ENCODE data around the gene MYO1A. TPM values are rescaled to one million over a fixed set of nuclear protein-coding genes. Genes with fewer than 3 reads are reported as not detected.

Gene MYO1A
- total and polyA plus RNA-seq, 2 of the 13 experiments (the other 11 are each of a cell fraction or from before 2014, with no cell fraction given): 5.3 to 6.0 TPM

- no peaks in the 10 kb centered on the region for H3K79me2 ChIP-seq (ENCODE audit: insufficient read depth, low read length)
- H3K9me3 ChIP-seq (ENCODE audit: low read length): no peaks in the 10 kb centered on the region
- H3K4me1 ChIP-seq (ENCODE audit: insufficient read depth, low read length): peaks cover 10% of the 10 kb centered on the region; the same call in 1 of the 2 replicates
- H3K9ac ChIP-seq (ENCODE audit: insufficient read depth, low read depth, low read length): no peak overlapping the region
- in situ Hi-C loops (cut with HindIII; ENCODE audit: extremely low pct_ligation_motif_present, low pct_unique_long_range_greater_than_20kb) (loop anchor here (5.0 kb wide), 3 partner anchors 40 to 230 kb away; no protein-coding TSS in a partner anchor), intact Hi-C loops (cut with micrococcal nuclease; ENCODE audit: unreplicated experiment) (loop anchor here (1.0 to 5.0 kb wide), 3 partner anchors 40 to 225 kb away; partner anchors contain the start of gene HSD17B6)
- H3K36me3 ChIP-seq (replicated peaks in 1 of 2; ENCODE audit: control insufficient read depth in 1 of 2, insufficient read depth in 2 of 2, low read length in 2 of 2): no peaks in the 10 kb centered on the region
- no peaks in the 10 kb centered on the region; a peak in 1 of 5 replicates for H3K27me3 ChIP-seq (ENCODE audit: control insufficient read depth in 1 of 2, insufficient read depth in 2 of 2, low read length in 2 of 2)
- H3K4me3 ChIP-seq (replicated peaks in 1 of 3; ENCODE audit: insufficient read depth in 1 of 3, low read depth in 2 of 3, low read length in 3 of 3): no peak overlapping the region
- no peak for DNase-seq (ENCODE audit: low spot score)
- ChIA-PET POLR2A (no interaction called here), CTCF (ENCODE audit: low intra/inter-chr PET ratio, low total read pairs) (interaction anchor here (0.9 to 3.5 kb wide), 5 partner anchors 14 to 230 kb away, joined by 3 to 37 read pairs (median 5); partner anchors contain the start of gene HSD17B6)
- no peak overlapping the region for H2AFZ ChIP-seq (ENCODE audit: low read length)
- FAIRE-seq: no peak
- H3K27ac ChIP-seq (ENCODE audit: extremely low read length, insufficient read depth, low read length): no peak overlapping the region
- no TSS peak for BruUV-seq (replicated peaks)
- H4K20me1 ChIP-seq (ENCODE audit: insufficient read depth, low read length): no peaks in the 10 kb centered on the region
- no peak for ATAC-seq
- no peak overlapping the region for H3K4me2 ChIP-seq (ENCODE audit: low read depth, low read length)
- TF ChIP-seq, protein P1, sequence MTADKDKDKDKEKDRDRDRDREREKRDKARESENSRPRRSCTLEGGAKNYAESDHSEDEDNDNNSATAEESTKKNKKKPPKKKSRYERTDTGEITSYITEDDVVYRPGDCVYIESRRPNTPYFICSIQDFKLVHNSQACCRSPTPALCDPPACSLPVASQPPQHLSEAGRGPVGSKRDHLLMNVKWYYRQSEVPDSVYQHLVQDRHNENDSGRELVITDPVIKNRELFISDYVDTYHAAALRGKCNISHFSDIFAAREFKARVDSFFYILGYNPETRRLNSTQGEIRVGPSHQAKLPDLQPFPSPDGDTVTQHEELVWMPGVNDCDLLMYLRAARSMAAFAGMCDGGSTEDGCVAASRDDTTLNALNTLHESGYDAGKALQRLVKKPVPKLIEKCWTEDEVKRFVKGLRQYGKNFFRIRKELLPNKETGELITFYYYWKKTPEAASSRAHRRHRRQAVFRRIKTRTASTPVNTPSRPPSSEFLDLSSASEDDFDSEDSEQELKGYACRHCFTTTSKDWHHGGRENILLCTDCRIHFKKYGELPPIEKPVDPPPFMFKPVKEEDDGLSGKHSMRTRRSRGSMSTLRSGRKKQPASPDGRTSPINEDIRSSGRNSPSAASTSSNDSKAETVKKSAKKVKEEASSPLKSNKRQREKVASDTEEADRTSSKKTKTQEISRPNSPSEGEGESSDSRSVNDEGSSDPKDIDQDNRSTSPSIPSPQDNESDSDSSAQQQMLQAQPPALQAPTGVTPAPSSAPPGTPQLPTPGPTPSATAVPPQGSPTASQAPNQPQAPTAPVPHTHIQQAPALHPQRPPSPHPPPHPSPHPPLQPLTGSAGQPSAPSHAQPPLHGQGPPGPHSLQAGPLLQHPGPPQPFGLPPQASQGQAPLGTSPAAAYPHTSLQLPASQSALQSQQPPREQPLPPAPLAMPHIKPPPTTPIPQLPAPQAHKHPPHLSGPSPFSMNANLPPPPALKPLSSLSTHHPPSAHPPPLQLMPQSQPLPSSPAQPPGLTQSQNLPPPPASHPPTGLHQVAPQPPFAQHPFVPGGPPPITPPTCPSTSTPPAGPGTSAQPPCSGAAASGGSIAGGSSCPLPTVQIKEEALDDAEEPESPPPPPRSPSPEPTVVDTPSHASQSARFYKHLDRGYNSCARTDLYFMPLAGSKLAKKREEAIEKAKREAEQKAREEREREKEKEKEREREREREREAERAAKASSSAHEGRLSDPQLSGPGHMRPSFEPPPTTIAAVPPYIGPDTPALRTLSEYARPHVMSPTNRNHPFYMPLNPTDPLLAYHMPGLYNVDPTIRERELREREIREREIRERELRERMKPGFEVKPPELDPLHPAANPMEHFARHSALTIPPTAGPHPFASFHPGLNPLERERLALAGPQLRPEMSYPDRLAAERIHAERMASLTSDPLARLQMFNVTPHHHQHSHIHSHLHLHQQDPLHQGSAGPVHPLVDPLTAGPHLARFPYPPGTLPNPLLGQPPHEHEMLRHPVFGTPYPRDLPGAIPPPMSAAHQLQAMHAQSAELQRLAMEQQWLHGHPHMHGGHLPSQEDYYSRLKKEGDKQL (CRISPR knock-in tag; IDR thresholded peaks at IDR 0.05; ENCODE audit: low read depth): no peak
- TF ChIP-seq ZNF850 (CRISPR knock-in tag; conservative IDR thresholded peaks at IDR 0.05): no peak
- no peak for TF ChIP-seq MEIS2 (CRISPR knock-in tag; IDR thresholded peaks at IDR 0.05)
- no peak for TF ChIP-seq TSC22D2 (CRISPR knock-in tag; IDR thresholded peaks at IDR 0.05; ENCODE audit: borderline replicate concordance)
- TF ChIP-seq RARG (CRISPR knock-in tag; IDR thresholded peaks at IDR 0.05; ENCODE audit: low read depth): no peak
- TF ChIP-seq AGO1 (IDR thresholded peaks at IDR 0.05; ENCODE audit: low read depth, low read length, poor library complexity, severe bottlenecking): no peak
- no peak for TF ChIP-seq MAFF (IDR thresholded peaks at IDR 0.05; ENCODE audit: low read depth, low read length)
- no peak for TF ChIP-seq ZBTB34 (CRISPR knock-in tag; IDR thresholded peaks at IDR 0.05)
- no peak for TF ChIP-seq LBX2 (CRISPR knock-in tag; IDR thresholded peaks at IDR 0.05; ENCODE audit: borderline replicate concordance)
- TF ChIP-seq ZNF180 (CRISPR knock-in tag; IDR thresholded peaks at IDR 0.05; ENCODE audit: borderline replicate concordance, low read depth): no peak
- no peak for TF ChIP-seq ZNF496 (CRISPR knock-in tag; IDR thresholded peaks at IDR 0.05; ENCODE audit: insufficient replicate concordance)
Measured at GRCh38 chr12:56987011-56987410, 62.9 kb downstream of the MYO1A start.

Data from HepG2 (cell line).